Amniotic epithelial cell (primary cell): ENCODE data around the gene RUNX2.

Experiments
- DNase-seq: peaks from one replicate; pipeline ENCODE4 v3.0.0-alpha.2; 2010; ENCODE audit warnings: low read depth

The RUNX2 gene

DNA sequence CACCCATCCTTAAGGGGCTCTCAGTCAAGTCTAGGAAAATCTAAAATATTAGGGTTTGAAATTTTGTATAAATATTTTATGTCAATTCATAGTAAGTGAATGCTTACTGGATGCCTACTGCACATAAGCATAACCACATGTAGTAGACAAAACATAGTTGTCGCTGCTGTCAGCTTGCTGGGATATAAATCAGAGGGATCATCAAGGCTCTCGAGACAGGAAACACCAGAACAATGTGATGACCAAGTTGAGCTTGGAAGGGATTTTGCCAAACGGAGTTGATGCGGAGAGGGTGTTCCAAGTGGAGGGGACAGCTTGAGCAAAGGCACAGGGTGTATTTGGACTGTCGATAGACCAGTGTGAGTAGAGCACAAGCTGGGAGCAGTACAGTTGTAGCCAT lies 155.4 kb downstream of the RUNX2 start:
- peak; percentile 58 for DNase-seq

DNA sequence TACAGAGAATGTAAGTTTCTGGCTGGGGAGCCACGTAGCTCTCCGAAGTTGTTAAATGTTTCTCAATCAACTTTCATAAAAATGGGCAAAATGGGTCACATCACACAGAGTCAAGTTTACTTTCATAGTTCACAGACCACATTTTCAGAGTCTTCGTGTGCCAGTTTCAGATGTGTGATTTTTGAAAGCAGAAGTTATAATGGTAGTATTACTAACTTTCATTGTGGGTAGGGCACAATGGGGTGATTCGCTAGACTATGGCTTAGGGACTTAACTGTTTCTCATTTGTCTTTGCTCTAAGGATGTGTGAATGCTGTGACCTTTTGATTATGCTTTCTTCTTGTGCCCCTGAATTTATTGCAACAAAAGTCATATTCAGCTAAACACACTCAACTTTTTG lies 158.6 kb downstream of the RUNX2 start:
- DNase-seq = no peak

DNA sequence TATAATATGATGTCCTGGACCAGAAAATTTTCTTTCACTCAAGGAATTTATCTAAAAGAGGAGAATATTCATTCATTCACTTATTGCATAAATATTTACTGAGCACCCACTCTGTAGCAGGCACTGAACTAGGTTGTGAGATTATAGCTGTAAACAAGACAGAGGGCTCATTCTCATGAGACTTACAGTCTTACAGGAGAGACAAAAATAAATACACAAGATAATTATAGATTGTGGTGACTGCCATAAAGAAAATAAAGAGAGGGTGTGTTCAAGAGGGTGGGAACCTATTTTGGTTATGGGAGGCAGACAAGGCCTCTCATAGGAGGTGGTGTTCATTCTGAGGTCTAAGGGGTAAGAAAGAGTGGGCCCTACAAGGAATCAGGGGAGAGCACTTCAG lies 159.5 kb downstream of the RUNX2 start:
- no peak for DNase-seq

DNA sequence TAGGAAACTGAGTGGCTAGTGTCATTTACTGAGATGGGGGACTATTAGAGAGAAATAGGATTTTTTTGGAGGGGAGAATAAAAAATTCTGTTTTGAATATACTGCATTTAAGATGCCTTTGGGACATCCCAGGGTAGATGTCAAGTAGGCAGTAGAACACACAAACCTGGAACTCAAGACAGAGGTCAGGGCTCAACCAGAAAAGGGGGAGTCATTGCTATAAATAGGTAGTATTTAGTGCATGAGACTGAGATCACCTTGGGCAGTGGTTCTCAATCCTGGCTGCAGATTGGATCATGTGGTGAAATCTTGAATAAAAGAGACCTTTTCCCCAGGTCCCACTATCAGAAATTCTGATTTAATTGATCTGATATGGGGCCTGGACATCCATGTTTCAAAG lies 160.1 kb downstream of the RUNX2 start:
- DNase-seq = no peak

DNA sequence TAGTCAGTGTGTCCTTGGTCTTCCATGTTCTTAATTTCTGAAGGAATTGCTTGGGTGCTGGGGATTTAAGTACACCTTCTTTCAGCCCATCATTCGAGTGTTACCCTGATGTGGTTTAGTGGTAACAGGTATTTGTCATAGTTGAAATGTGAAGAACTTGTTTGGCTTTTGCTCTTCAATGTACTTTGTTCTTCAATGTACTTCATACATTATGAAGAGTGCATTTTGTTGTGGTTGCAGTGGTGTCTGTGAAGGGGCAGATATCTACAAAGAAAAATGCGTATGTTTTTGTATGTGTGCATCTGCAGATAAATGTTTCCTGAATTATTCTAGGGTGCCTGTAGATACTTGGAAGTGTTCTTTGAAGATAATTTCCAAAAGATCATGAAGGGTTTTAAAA lies 160.8 kb downstream of the RUNX2 start:
- no peak for DNase-seq

DNA sequence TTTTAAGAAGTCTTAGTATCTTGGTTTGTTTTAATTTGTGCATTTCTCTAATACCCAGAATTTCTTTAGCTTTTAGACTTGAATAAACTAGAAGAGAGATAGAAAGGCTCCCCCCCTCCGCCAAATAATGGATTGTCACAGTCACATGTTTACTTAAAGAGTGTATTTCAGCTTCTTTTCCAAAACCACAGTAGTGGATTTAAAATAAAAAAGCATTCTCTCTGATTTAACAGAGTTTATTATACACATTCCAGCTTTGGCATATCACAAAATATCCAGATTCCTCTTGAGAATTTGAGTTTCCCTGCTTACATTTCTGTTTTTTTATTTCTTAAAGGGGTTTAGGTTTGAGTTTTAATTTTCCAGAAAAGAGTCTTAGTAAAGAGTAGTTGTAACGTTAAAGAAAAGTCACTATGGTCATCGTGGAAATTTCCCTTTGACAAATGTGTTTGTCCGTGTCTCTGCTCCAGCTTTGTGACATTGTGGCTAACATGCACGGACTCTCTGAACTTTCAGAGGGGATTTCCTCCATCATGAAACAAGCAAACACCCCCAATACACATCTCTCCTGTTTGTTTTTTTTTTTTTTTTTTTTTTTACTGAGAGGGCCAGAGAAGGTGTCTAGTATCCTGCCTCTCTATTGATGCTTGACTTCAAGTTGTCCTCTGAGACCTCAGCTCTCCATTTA lies 163.1 kb downstream of the RUNX2 start:
- DNase-seq = no peak

DNA sequence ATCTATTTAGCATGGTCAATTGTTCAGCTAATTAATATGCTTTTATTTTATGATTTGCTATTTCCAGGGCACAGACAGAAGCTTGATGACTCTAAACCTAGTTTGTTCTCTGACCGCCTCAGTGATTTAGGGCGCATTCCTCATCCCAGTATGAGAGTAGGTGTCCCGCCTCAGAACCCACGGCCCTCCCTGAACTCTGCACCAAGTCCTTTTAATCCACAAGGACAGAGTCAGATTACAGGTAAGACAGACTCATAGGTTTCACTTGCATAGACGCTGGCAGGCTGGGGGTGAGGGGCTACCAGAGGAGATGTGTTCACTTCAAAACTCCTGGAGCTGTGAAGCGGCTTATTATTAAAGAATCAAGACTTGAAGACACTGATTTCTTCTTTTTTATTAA lies 163.7 kb downstream of the RUNX2 start:
- DNase-seq = no peak

DNA sequence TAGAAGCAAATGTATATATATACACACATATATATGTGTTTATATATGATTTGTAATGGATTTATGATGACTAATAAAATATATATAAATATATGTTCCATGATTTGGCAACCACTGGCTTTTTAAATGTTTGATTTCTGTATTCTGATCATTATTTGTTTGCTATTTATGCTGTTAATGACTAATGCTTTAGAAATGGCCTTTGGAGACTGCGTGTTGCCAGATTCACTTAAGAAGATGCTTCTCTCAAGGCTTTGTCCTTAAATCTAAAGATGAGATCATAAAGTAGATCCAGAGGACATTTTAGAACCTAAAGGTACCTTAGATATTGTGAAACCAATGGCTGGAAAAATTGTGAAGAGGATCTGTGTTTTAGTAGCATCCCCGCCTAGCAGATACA lies 165.6 kb downstream of the RUNX2 start:
- DNase-seq = no peak

DNA sequence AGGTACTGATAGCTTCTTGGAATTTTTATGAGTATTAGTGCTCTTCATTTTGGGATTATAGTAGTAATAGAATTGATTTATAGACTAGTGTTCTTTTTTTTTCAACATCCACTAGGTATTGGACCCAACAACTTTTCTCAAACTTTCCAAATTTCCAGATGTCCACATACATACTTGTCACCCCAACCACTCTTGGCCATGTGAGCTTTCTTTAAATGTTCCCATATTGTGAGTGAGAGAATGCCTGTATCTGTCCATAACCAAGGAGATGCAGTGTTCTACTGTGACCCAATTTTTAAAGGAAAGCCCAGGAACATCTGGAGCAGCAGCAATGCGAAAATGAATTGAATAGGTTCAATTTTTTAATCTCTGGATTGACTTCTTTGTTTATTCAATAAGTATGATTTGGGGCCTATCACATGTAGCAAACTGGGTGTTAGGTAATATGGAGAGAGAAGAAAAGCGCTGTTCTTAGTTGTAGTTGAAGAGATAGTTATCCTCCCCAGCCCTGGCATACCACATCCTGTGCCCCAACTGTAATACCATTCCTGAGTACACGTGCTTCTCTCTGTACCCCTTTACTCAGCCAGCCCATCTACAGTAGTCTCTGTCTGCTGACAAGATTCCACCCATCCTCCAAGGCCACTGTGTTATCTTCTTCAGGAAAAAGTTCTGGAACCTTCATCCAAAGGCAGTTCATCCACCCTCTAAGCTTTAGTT lies 166.4 kb downstream of the RUNX2 start:
- DNase-seq = no peak

DNA sequence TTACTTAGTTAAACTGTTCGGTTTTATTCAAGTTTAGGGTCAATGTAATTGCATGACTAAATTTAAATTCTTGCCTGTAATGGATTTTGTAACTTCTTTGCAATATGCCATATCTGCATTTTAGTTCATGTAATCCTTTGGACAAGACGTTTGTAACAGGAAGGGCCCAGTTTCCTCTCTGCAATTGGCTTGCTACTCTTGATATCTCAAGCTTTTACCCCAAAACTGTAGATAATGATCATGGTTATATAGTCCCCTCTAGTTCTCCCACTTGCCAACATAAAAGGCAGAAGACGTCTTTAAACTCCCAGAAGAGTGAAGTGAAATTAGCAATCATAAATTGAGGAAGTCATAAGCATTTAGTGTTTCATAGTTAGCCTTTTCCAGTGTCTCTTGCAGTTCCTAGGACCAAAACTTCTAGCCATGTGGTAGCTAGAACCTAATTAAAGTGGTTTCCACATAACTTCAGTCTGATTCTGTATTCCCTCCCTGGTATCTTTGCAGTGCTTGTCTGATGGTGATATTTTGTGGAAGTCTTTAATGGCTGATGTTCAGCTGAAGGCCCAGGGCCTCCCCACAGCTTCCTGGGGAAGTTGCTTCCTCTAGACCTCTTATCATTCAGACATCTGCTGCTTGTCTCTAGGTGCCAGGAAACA lies 167.4 kb downstream of the RUNX2 start:
- no peak for DNase-seq

DNA sequence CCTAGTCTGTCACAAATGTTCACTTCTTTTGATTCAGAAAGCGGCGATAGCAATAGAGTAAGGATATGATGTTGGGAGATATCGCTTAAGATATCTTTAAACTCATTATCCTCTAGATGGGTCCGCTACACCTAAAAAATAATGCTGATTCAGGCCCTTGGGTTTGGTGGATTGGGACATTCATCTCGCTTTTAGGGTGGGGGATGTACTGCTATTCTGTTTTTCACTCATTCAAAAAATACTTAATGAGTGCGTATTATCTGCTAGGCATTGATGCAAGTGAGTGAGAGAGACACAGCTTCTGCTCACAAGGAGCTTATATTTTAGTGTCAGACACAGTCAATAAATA lies 167.9 kb downstream of the RUNX2 start:
- DNase-seq = no peak

DNA sequence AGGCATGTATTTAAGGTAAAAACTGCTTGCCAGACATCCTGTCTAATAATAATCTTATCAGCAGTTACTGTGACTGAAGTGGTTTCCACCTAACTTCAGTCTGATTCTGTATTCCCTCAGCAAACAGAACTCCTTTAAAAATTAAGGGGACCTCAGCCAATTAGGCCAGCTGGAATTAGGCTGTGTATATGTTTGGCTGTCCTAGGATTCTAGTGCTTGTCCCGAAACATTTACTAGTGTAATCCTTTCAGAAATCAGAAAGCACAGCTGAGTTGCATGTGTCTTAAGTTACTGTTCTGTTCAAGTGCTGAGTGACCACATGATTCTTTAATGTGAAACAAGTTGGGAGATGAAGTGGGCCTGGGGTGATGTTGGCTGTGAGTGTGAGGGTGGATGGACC lies 170.5 kb downstream of the RUNX2 start:
- no peak for DNase-seq

DNA sequence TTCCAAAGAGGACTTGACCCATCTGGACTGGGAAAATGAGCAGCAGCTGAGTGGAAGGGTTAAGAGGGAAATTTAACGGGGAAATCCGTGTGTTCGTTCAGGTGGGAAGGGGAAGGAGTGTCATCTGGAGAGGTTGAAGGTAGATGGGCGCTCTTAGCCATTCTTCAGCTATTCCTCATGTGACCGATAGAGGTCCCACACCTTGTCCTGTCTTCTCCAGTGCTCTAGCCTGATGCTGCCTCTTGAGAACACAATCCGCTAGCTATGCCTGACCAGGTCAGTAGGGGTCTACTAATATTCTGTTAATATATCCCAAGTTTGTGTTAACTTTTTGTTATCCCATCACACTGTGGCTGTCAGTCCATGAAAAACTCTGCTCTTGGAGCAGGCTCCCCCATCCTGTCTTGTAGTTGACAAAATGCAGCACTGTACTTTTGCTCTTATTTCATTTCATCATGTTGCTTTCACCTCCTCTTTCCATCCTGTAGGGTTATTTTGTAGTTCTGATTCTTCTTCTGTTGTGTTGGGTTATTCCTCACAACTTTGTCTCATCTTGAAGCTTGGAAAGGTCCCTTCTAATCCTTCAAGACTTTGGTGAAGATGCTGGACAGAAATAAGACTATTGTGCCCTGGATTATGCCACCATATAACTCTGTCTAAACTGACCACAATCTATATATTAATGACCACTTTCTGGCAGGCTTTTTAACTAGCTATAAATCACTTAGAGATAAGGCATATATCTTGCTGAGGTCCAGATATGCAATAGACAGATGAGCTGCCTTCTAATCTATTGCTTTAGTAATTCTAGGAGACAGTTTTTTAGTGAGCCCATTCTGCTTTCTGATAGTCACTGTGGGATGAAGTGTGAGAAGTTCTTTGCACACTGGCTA lies 173.0 kb downstream of the RUNX2 start:
- peak; percentile 34 for DNase-seq

DNA sequence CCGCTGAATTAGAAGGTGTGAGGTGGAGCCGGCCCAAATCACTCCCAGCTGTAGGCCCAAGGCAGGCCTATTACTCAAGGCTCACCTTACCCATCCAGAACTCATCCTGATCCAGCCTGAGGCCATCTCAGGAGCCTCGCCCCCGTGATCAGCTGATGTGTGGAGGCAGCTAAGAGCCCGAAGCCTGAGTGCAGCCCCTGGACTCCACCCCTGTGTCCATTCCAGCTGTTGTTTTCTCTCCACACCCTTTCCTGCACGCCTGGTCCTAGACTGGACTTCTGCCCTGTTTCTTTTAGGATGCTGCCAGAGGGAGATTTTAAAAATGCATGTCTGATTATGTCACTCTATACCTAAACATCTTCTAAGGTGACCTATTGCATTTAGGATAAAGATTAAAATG lies 174.3 kb downstream of the RUNX2 start:
- no peak for DNase-seq

DNA sequence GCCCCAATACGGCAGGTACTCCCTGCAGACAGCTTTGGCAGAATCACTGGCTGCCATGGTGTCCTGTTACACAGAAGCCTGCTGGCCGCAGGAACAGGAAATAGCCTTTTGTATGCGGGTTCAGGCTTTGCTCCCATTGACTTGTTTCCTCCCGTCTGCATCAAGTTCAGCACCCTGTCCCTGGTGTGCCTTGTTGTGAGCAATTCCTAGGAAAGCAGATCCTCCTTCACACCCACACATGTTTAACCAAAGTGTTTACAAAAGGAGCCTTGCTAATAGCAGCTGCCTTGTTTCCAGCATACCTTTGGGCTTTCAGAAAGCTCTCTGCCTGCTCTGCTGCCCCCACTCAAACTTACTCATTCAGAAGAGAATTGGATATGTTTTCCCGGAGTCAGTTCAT lies 176.8 kb downstream of the RUNX2 start:
- peak; percentile 98 for DNase-seq

DNA sequence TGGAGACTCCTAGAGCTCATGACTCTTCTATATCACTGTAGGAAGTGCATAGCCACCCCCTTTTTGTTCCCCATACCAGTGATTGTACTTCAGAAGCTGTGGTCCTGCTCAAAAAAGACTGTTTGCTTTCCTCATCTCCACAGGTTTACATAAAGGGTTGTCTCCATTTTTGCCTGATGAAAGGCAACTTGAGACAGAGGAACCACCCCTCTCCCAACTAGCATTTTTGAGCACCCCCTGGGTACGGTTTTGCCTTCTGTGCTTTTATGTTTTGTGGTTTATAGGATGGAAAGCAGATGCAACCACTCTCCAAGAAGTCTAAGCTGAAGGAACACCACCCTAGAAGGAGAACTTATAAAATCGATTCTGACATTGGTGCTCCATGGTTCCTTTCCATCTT lies 177.3 kb downstream of the RUNX2 start:
- DNase-seq = no peak

DNA sequence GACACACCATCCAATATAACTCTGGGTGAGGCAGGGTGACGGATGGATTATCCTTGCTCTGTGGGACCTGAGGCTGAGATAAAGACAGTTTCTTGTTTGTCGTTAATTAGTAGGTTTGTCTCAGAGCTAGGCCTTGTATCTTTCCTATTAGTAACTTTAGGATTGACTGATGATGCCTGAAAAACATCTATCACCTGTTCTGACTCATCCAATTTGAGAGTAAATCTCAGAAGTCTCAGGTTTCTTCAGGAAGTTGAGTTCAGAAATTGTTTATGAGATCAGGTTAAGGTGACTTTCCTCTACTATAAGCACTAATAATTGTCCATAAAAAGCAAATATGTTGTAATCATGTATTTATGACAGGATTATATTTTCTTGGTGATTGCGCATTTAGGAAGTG lies 179.1 kb downstream of the RUNX2 start:
- no peak for DNase-seq

DNA sequence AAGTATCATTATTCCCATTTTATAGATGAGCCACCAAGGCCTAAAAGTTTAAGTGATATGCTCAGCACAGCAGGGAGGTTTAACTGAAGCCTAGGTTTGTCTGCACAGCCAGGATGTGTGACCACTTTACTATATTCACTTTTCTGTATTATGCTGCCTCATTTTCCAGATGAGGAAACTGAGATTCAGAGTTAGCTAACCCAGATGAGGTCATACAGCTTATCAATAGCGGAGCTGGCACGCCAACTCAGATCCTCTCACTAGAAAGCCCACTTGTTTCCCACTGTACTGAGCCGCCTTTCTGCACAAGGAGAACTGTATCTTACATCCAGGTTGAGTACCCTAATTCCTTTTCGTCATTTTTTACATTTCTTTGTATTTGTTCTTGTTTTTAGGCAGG lies 181.3 kb downstream of the RUNX2 start:
- DNase-seq = no peak

DNA sequence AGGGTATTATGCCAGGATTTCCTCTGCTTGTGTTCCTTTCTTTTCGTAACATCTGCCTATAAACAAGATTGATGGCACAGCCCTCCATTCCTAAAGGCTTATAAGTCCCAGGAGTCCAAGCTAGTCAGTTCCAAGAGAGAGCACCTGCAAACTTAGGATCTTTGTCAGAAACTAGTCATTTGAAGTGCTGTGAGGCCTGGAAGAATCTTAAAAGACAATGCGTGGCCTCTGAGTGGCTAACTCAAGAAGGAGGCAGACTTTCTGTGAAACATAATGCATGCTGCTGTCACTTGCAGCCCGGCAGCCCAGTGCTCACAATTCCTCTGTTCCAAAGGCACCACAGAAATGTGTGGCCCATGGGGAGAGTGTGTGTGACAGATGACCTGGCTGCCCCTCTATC lies 184.6 kb downstream of the RUNX2 start:
- DNase-seq = no peak

DNA sequence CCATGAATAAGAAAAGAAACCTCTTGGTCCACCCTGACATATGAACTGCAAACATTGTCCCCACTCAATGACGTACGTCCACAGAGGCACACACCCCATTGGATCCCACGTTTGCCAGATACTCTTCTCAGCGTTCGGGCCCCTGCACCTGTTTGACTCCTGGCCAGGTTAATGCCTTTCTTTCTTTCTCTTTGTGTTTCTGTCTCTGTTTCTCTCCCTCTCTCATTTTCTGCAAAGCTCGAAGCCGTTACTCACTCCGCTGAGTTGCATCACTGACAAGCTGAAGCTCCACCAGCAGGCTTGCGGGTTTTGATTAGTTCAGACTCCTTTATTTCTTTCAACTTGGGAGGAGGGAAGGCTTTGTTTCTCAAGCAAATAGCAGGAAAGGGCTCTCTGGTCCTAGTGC lies 185.1 kb downstream of the RUNX2 start:
- DNase-seq = peak; percentile 94

DNA sequence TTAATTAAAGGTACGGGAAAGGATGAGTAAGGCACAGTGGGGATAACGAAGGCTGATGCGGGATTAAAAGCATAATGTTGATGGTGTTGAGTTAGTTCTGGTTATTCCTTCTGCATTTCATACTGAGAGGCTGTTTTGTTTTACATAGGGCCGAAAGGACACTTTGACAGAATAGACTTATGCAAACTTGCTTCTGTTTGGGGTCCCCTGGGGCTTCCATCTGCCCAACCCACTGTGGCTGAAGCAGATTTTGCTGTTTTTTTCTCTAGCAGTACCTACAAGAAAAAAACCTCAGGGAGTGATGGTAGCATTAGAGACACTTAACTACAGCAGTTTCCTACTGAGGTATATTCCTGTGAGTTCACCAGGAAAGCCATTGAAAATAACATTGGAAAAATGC lies 185.7 kb downstream of the RUNX2 start:
- no peak for DNase-seq

DNA sequence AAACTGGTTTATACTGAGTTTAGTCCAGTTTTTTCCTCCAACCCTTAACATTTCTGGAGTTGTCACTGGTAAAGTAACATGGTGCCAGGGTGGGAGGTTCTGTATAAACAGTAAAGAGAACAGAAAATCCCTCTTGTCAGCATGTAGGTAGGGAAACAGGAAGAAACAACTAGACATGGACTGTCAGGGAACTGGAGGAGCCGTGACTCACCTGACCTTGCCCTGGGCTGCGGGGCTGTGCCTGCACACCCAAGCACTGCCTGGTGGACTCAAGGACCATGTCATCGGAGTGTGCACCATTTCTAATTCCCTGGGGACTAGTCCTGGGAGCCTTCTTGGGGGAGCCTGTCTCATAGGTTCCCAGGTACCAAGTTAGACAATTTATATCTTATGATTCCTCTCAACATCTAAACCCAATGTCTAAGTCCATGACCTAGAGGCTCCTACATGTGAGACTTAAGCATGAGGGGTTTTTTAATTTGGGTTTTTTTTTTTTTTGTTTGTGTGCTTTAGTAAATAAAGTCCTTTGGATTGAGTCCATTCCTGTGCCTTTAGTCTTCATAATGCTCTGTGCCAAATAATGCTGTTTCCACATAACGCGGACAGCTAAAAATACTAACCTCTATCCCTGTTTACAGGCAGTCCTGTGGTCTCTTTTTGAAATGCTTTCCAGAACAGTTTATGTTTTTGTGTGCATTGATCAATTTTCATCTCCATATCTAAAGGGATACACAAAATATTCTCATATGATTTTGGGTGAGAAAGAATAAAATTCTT lies 186.5 kb downstream of the RUNX2 start:
- DNase-seq = peak; percentile 93
